SK-N-SH (cell line): ENCODE measurements around the gene FZD4. TPM values are rescaled to one million over a fixed set of nuclear protein-coding genes. Genes with fewer than 3 reads are reported as not detected.

Experiments
- CTCF ChIA-PET: fragments of 300-600, 350-600 bp; formaldehyde crosslinking; extraction: SDS; loops from one replicate; lab custom pipeline; 2021; lab: Yijun Ruan, JAX
- POLR2A ChIA-PET: fragments of 350-600 bp; sonication (Branson Sonifier 250); formaldehyde crosslinking; extraction: SDS; loops from one replicate; lab custom pipeline; 2020; ENCODE audit warnings: antibody characterized with exemption, inconsistent platforms; lab: Yijun Ruan, JAX
- DNase-seq: peaks from one replicate; pipeline ENCODE4 v3.0.0; 2012
- H2AFZ ChIP-seq: fragments of 200-600 bp; sonication (generic); 2 replicates; pipeline ENCODE4 v1.8.1; 2016; ENCODE audit warnings: antibody characterized with exemption, mild to moderate bottlenecking, low read depth
- H3F3A ChIP-seq: fragments of 200-600 bp; sonication (generic); replicated peaks from 2 replicates; pipeline ENCODE3; 2016; ENCODE audit warnings: antibody characterized with exemption, mild to moderate bottlenecking; ENCODE audit not compliant: insufficient read depth
- H3K27ac ChIP-seq, 2 experiments: fragments of 200-500 bp in 1 of 2; fragments of 200-600 bp in 1 of 2; sonication (Bioruptor generic) in 1 of 2; sonication (generic), shearing (Covaris generic) in 1 of 2; 2 replicates each; pipeline versions ENCODE4 v1.5.1 to v1.6.1; 2014 to 2016; ENCODE audit warnings: low read depth in 2 of 2, inconsistent platforms in 1 of 2, low read length in 1 of 2, mild to moderate bottlenecking in 1 of 2, mixed read lengths in 1 of 2
- H3K27me3 ChIP-seq: fragments of 200-600 bp; sonication (generic), shearing (Covaris generic); 2 replicates; pipeline ENCODE4 v1.6.1; 2016; ENCODE audit warnings: mixed run types; ENCODE audit not compliant: insufficient read depth
- H3K36me3 ChIP-seq, 2 experiments: fragments of 200-500 bp in 1 of 2; fragments of 200-600 bp in 1 of 2; sonication (Bioruptor generic) in 1 of 2; sonication (generic) in 1 of 2; replicated peaks in 1 of 2; 2 replicates each; pipeline versions ENCODE3 to v1.5.1; 2014 to 2016; ENCODE audit warnings: low read length in 1 of 2, mild to moderate bottlenecking in 1 of 2; ENCODE audit not compliant: insufficient read depth in 2 of 2, control insufficient read depth in 1 of 2
- H3K4me1 ChIP-seq, 2 experiments: fragments of 200-500 bp in 1 of 2; fragments of 200-600 bp in 1 of 2; sonication (Bioruptor generic) in 1 of 2; sonication (generic), shearing (Covaris generic) in 1 of 2; 2 replicates each; pipeline versions ENCODE4 v1.5.1 to v1.6.1; 2014 to 2016; ENCODE audit warnings: low read depth in 1 of 2, low read length in 1 of 2, mixed run types in 1 of 2; ENCODE audit not compliant: insufficient read depth in 2 of 2, control insufficient read depth in 1 of 2
- H3K4me2 ChIP-seq: fragments of 200-600 bp; sonication (generic), shearing (Covaris generic); 2 replicates; pipeline ENCODE4 v1.6.1; 2017; ENCODE audit warnings: mixed run types
- H3K4me3 ChIP-seq, 2 experiments: fragments of 200-500 bp in 1 of 2; fragments of 200-600 bp in 1 of 2; sonication (Bioruptor generic) in 1 of 2; sonication (generic), shearing (Covaris generic) in 1 of 2; 2 replicates each; pipeline versions ENCODE4 v1.5.1 to v1.8.1; 2014 to 2016; ENCODE audit warnings: low read depth in 2 of 2, inconsistent platforms in 1 of 2, low read length in 1 of 2, mild to moderate bottlenecking in 1 of 2, mixed read lengths in 1 of 2, moderate library complexity in 1 of 2
- H3K79me2 ChIP-seq: fragments of 200-600 bp; sonication (generic); 2 replicates; pipeline ENCODE4 v1.8.1; 2017; ENCODE audit warnings: mild to moderate bottlenecking; ENCODE audit not compliant: insufficient read depth
- H3K9ac ChIP-seq: fragments of 200-600 bp; sonication (generic); 2 replicates; pipeline ENCODE4 v1.6.1; 2017; ENCODE audit warnings: mixed run types
- H3K9me2 ChIP-seq: fragments of 200-600 bp; sonication (generic); 2 replicates; pipeline ENCODE4 v1.6.1; 2017; ENCODE audit warnings: mixed run types
- H3K9me3 ChIP-seq: fragments of 200-600 bp; sonication (generic); 2 replicates; pipeline ENCODE4 v1.6.1; 2017; ENCODE audit warnings: mixed run types, mild to moderate bottlenecking, moderate library complexity
- H4K20me1 ChIP-seq: fragments of 200-600 bp; sonication (generic); 2 replicates; pipeline ENCODE4 v1.6.1; 2017; ENCODE audit warnings: mild to moderate bottlenecking, mixed run types; ENCODE audit not compliant: insufficient read depth
- FOSL2 ChIP-seq: IDR thresholded peaks from 2 replicates; pipeline ENCODE4 v1.4.0; 2012; ENCODE audit warnings: low read depth, mild to moderate bottlenecking, moderate library complexity, borderline replicate concordance
- FOXJ3 ChIP-seq: sonication (generic); formaldehyde crosslinking; IDR thresholded peaks from 2 replicates; pipeline ENCODE4 v1.5.1; 2020; ENCODE audit warnings: mild to moderate bottlenecking, missing genetic modification reagents
- GABPA ChIP-seq: IDR thresholded peaks from 2 replicates; pipeline ENCODE4 v1.4.0; 2012; ENCODE audit warnings: low read depth, mild to moderate bottlenecking
- JUND ChIP-seq: IDR thresholded peaks from 2 replicates; pipeline ENCODE4 v1.4.0; 2012
- MXI1 ChIP-seq: IDR thresholded peaks from 2 replicates; pipeline ENCODE4 v1.6.1; 2012; ENCODE audit warnings: mild to moderate bottlenecking, low read depth, low read length, improper control_type of control experiment
- POLR2AphosphoS5 ChIP-seq: IDR thresholded peaks from 2 replicates; pipeline ENCODE4 v1.6.1; 2012; ENCODE audit warnings: low read depth, low read length
- RCOR1 ChIP-seq: fragments of 150-350 bp; IDR thresholded peaks from 2 replicates; pipeline ENCODE4 v1.6.1; 2017; ENCODE audit warnings: antibody characterized with exemption, low read length
- RFX5 ChIP-seq: IDR thresholded peaks from 2 replicates; pipeline ENCODE4 v1.6.1; 2012; ENCODE audit warnings: mild to moderate bottlenecking, improper control_type of control experiment, low read length
- SMC3 ChIP-seq: IDR thresholded peaks from 2 replicates; pipeline ENCODE4 v1.6.1; 2012; ENCODE audit warnings: low read depth, low read length, improper control_type of control experiment
- TAF1 ChIP-seq: IDR thresholded peaks from 2 replicates; pipeline ENCODE4 v1.6.1; 2012; ENCODE audit warnings: low read depth, mild to moderate bottlenecking, low read length, moderate library complexity, borderline replicate concordance
- TEAD4 ChIP-seq: IDR thresholded peaks from 2 replicates; pipeline ENCODE4 v1.4.0; 2012; ENCODE audit warnings: mild to moderate bottlenecking, borderline replicate concordance; ENCODE audit not compliant: insufficient read depth
- USF1 ChIP-seq: IDR thresholded peaks from 2 replicates; pipeline ENCODE4 v1.4.0; 2012; ENCODE audit warnings: low read depth, borderline replicate concordance
- WGBS: methylation state at CpG from one replicate; pipeline ENCODE4 v1.1.6; 2017; ENCODE audit warnings: low lambda C conversion rate; 5-methylcytosine and 5-hydroxymethylcytosine counted together
- polyA plus RNA-seq, 3 experiments: library from polyadenylated mRNA; depleted of rRNA; stranded (reverse); fragments of >200 nt; gene quantifications; 2 replicates each; pipeline ENCODE4 v1.2.3, GENCODE V29; 2012

Gene FZD4
- polyA plus RNA-seq, 1 of the 3 experiments (the other 2 are of a cell fraction), result 0.72 TPM

- H3K4me2 ChIP-seq, result no peak overlapping the region
- no peaks in the 10 kb centered on the region for H3K9me3 ChIP-seq
- peaks cover 14% of the 10 kb centered on the region for H3F3A ChIP-seq
- TF ChIP-seq JUND (no peak), POLR2AphosphoS5 (no peak)
- H3K79me2 ChIP-seq, result peaks cover 3% of the 10 kb centered on the region; the same call in 1 of the 2 replicates
- H3K9me2 ChIP-seq, result no peaks in the 10 kb centered on the region
- whole genome bisulfite sequencing, result 96% methylated on average over 21 of the region's 24 CpGs
- H3K9ac ChIP-seq, result no peak overlapping the region
- ChIA-PET CTCF (interaction anchor here (1.7 to 2.0 kb wide), 2 partner anchors 12 to 36 kb away, joined by 7 read pairs; no protein-coding TSS in a partner anchor), POLR2A (no interaction called here)
- peaks cover 0 to 2% of the 10 kb centered on the region in 2 experiments; a peak in 2 of 4 replicates for H3K4me1 ChIP-seq
- H4K20me1 ChIP-seq, result no peaks in the 10 kb centered on the region
- no peak overlapping the region for H3K27ac ChIP-seq
- H3K4me3 ChIP-seq, result no peak overlapping the region
- DNase-seq, result no peak
- H2AFZ ChIP-seq, result no peak overlapping the region
- no peaks in the 10 kb centered on the region for H3K27me3 ChIP-seq
- peaks cover 0 to 5% of the 10 kb centered on the region in 2 experiments for H3K36me3 ChIP-seq
Measured at GRCh38 chr11:86906198-86906597, 49.0 kb downstream of the FZD4 start.

GRCh38 chr11:86905252-86905651 lies 49.9 kb downstream of the FZD4 start:
- Histone ChIP-seq H3K9me3 (no peaks in the 10 kb centered on the region), H3K27me3 (no peaks in the 10 kb centered on the region), H3K4me3 (no peak overlapping the region), H3K79me2 (peaks cover 3% of the 10 kb centered on the region; the same call in 1 of the 2 replicates), H3K4me1 (peaks cover 0 to 2% of the 10 kb centered on the region in 2 experiments; a peak in 2 of 4 replicates), H3K4me2 (no peak overlapping the region), H3F3A (peaks cover 10% of the 10 kb centered on the region), H2AFZ (no peak overlapping the region), H3K27ac (no peak overlapping the region), H3K36me3 (peaks cover 0 to 5% of the 10 kb centered on the region in 2 experiments), H3K9ac (no peak overlapping the region), H4K20me1 (no peaks in the 10 kb centered on the region), H3K9me2 (no peaks in the 10 kb centered on the region)
- ChIA-PET POLR2A (no interaction called here), CTCF (interaction anchor here (0.8 to 2.0 kb wide), 3 partner anchors 13 to 35 kb away, joined by 4 to 7 read pairs (median 7); no protein-coding TSS in a partner anchor)
- WGBS, result 97% methylated on average over 3 of the region's 3 CpGs
- DNase-seq, result no peak
- TF ChIP-seq TAF1 (no peak), TEAD4 (no peak), RFX5 (no peak), FOSL2 (no peak), POLR2AphosphoS5 (no peak), GABPA (no peak), SMC3 (no peak), FOXJ3 (CRISPR knock-in tag) (no peak), RCOR1 (no peak), MXI1 (no peak)

GRCh38 chr11:86904001-86904400 lies 51.2 kb downstream of the FZD4 start:
- Histone ChIP-seq H3K9ac (no peak overlapping the region), H3K27ac (no peak overlapping the region), H3K9me2 (no peaks in the 10 kb centered on the region)
- TF ChIP-seq FOXJ3 (CRISPR knock-in tag) (no peak), USF1 (no peak)
- TF ChIP-seq, all 33 proteins: peak for 0
- H3K4me2 ChIP-seq, result no peak overlapping the region
- no peak overlapping the region for H3K4me3 ChIP-seq
- DNase-seq, result no peak
- H3F3A ChIP-seq, result peaks cover 7% of the 10 kb centered on the region
- no peaks in the 10 kb centered on the region for H3K9me3 ChIP-seq
- no peaks in the 10 kb centered on the region for H4K20me1 ChIP-seq
- no peak overlapping the region for H2AFZ ChIP-seq
- no peaks in the 10 kb centered on the region for H3K27me3 ChIP-seq
- ChIA-PET POLR2A (no interaction called here), CTCF (no interaction called here)
- WGBS, result 71% methylated on average over 2 of the region's 2 CpGs
- H3K4me1 ChIP-seq, result peaks cover 0 to 2% of the 10 kb centered on the region in 2 experiments; a peak in 2 of 4 replicates
- peaks cover 0 to 5% of the 10 kb centered on the region in 2 experiments for H3K36me3 ChIP-seq
- H3K79me2 ChIP-seq, result no peaks in the 10 kb centered on the region; the same call in 1 of the 2 replicates
